ENCODE measurements around the gene RCAN3.

Gene RCAN3

DNA sequence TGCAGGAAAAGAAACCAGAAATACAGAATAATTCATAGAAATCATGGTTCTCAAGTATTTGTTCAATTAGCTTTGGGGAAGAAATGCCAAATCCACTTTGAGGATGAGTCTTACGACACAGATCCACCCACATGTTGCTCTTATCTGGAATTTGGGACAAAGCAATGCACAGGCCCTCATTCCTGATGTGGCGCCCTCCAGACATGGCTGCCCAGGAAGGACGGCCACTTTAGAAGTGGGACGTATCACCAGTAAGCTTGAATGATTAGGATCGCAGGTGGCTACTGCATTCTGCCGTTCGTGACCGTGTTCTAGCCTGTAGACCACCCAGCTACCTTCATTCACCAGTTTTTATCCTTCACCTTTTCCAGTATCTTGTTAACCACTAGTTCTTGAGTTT is 33.1 kb downstream of the RCAN3 start:
- no peak for TF ChIP-seq CTCF (conservative IDR thresholded peaks at IDR 0.05; ENCODE audit: low read depth)
- ChIA-PET POLR2A (ENCODE audit: low non-redundant PET) (no interaction called here), CTCF (interaction anchor here (0.9 kb wide), 1 partner anchor 52 kb away, joined by 3 read pairs; no protein-coding TSS in a partner anchor)
- no peak for DNase-seq (ENCODE audit: low spot score)
- H3K27ac ChIP-seq, result no peak overlapping the region

DNA sequence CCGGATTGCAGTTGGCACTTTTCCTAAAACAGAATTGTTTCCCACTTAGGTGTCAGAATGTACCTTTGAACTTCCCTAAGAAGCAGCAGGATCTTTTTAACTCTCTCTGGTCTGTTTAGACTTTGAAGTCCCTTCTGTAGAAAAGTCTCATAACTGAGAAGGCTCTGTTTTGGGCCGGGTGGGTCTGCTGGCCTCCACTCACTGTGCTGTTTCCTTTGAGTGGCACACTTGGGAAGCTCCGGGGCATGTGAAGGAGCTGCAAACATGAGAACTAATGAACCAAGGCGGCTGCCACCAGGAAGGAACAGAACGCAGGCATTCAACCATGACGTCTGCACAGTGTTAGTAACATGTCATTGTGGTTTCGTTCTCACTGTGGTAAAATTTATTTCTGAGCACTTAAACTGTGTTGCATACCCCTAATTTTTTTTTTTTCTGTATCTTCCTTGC is 33.8 kb downstream of the RCAN3 start:
- POLR2A ChIA-PET (ENCODE audit: low non-redundant PET), result no interaction called here
- CTCF ChIA-PET, result interaction anchor here (0.9 kb wide), 1 partner anchor 51 kb away, joined by 3 read pairs; no protein-coding TSS in a partner anchor
- no peak overlapping the region for H3K27ac ChIP-seq
- no peak for DNase-seq (ENCODE audit: low spot score)
- TF ChIP-seq CTCF (conservative IDR thresholded peaks at IDR 0.05; ENCODE audit: low read depth), result no peak

DNA sequence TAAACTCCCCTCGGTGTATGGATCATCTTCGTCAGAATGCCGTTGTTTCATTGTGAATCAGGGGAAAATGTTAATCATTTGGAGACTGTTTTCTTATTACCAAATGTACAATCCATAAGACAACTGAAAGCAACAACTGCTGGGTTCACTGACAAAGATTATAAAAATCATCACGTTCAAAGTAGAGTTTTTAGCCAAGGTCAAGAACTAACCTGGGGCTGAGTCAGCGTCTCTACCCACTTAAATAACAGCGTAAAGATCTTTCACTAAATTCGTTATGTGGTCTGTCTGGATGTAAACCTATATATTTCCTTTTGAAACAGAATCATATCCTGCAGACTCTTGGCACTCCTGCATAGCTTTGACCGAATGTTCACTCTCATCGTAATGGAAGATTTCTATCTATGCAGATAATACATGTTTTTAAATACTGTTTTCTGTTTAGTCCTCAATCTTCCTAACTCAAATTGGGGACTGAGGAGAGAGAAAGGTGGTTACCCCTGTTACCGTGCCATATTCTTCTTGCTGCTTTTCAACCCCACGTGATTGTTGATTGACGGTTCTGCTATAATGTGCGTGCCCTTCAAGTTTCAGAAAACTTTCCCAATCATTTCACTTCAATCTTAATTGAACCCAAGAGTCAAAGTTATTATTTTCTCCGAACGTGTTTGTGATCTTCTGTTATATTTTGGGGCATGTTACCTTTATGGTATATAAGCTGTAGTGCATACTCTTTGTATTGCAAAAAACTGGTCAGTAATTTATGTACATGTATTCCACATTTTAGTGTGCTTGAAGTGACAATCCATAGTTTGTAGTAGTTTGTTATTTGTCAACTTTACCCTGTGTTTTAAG is 37.6 kb downstream of the RCAN3 start:
- DNase-seq (ENCODE audit: low spot score), result no peak
- ChIA-PET POLR2A (ENCODE audit: low non-redundant PET) (no interaction called here), CTCF (interaction anchor here (0.7 to 1.3 kb wide), 2 partner anchors 22 to 28 kb away, joined by 3 to 5 read pairs; no protein-coding TSS in a partner anchor)
- TF ChIP-seq CTCF (conservative IDR thresholded peaks at IDR 0.05; ENCODE audit: low read depth), result no peak
- no peak overlapping the region for H3K27ac ChIP-seq

- POLR2A ChIA-PET (ENCODE audit: low non-redundant PET), result interaction anchor here (0.6 kb wide), 1 partner anchor 182 kb away, joined by 9 read pairs; no protein-coding TSS in a partner anchor
- no peak for TF ChIP-seq CTCF (conservative IDR thresholded peaks at IDR 0.05; ENCODE audit: low read depth)
- DNase-seq (ENCODE audit: low spot score), result peak; percentile 40
- no peak overlapping the region for H3K27ac ChIP-seq
- CTCF ChIA-PET, result interaction anchor here (0.6 to 1.3 kb wide), 4 partner anchors 14 to 95 kb away, joined by 3 to 5 read pairs (median 4); no protein-coding TSS in a partner anchor
Observed at GRCh38 chr1:24540906-24541710, 38.5 kb downstream of the RCAN3 start.

GRCh38 chr1:24541711-24542346 is 39.2 kb downstream of the RCAN3 start:
- H3K27ac ChIP-seq, result no peak overlapping the region
- CTCF ChIA-PET, result interaction anchor here (0.5 to 1.3 kb wide), 7 partner anchors 13 to 352 kb away, joined by 3 to 5 read pairs (median 4); partner anchors contain the start of gene NCMAP
- no peak for DNase-seq (ENCODE audit: low spot score)
- TF ChIP-seq CTCF (conservative IDR thresholded peaks at IDR 0.05; ENCODE audit: low read depth), result peak; percentile 33
- POLR2A ChIA-PET (ENCODE audit: low non-redundant PET), result interaction anchor here (0.6 kb wide), 1 partner anchor 181 kb away, joined by 9 read pairs; no protein-coding TSS in a partner anchor

GRCh38 chr1:24544239-24544638 is 41.6 kb downstream of the RCAN3 start:
- ChIA-PET CTCF (interaction anchor here (0.5 kb wide), 1 partner anchor 93 kb away, joined by 3 read pairs; no protein-coding TSS in a partner anchor), POLR2A (ENCODE audit: low non-redundant PET) (no interaction called here)
- H3K27ac ChIP-seq, result no peak overlapping the region
- DNase-seq (ENCODE audit: low spot score), result no peak
- no peak for TF ChIP-seq CTCF (conservative IDR thresholded peaks at IDR 0.05; ENCODE audit: low read depth)

Measured in RWPE1 (cell line).